Skeletal muscle cell (primary cell): ENCODE data around the gene PTPN7.

Experiments used
- DNase-seq: peaks from one replicate; pipeline ENCODE4 v3.0.0-alpha.2; 2010; ENCODE audit warnings: low read depth
- H3K4me3 ChIP-seq: 2 replicates; pipeline ENCODE4 v1.5.1; 2011; ENCODE audit warnings: low read depth, mild to moderate bottlenecking, control low read depth, low read length, moderate library complexity

The PTPN7 gene

DNA sequence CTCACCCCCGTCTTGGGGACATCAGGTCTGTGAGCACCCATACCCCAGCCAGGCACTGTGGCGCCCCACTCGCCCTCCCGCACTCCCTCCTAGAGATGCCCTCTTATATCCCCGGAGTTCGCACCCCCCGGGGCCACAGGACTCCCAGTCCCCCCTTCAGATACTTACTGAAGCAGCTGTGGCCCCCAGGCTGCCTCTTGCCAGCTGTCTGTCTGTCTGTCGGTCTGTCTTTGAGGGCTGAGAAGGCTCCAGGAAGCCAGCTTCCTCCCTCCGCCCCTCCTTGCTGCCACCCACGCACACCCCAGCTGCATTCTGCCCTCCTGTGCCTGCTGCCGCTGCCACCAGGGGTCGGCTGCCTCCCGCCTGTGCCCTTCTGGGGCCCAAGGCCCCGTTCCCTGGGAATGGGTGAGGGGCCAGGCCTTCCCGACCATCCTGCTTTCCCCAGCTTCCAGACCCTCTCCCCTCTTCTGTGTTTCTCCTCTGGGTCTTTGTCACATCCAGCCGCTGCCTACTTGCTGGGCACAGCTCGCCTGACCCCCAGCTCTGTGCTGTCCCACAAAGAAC, at the start of gene PTPN7:
TSS of gene PTPN7 (minus strand) at position 226 of the 564 bp plus-strand sequence. CDS start 1,200 bp downstream, outside the sequence.
- DNase-seq, result no peak
- no peak within 1 kb of the TSS for H3K4me3 ChIP-seq

- no peak for DNase-seq
- no peak overlapping the region for H3K4me3 ChIP-seq
These were observed 48.0 kb upstream of the PTPN7 start for GRCh38 chr1:202208351-202208857.

DNA sequence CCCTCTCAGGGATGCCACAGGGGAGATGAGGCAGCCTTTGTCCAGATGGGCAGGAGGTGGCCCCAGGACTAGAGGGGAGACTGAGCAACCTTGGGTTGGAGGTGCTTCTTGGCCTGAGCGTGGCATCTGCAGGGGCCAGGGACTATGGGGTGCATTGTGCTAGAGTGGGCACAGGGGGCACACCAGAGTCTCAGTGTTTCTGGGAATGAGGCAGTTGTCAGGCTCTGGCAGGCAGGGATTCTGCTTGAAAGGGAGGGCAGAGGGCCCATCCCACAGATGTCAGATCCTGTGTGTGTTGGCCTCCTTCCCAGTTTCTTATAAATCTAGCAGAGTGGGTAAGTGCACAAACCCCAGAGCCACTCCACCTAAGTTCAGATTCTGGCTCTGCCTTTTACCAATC, 46.9 kb upstream of the PTPN7 start:
- peak; percentile 35 for DNase-seq
- no peak overlapping the region for H3K4me3 ChIP-seq

GRCh38 chr1:202205523-202206190, 45.3 kb upstream of the PTPN7 start:
- H3K4me3 ChIP-seq, result no peak overlapping the region
- no peak for DNase-seq

GRCh38 chr1:202204065-202204464, 43.7 kb upstream of the PTPN7 start:
- H3K4me3 ChIP-seq, result no peak overlapping the region
- DNase-seq, result no peak

GRCh38 chr1:202203238-202204039, 43.0 kb upstream of the PTPN7 start:
- DNase-seq, result no peak
- no peak overlapping the region for H3K4me3 ChIP-seq

- no peak overlapping the region for H3K4me3 ChIP-seq
These were observed 42.2 kb upstream of the PTPN7 start for GRCh38 chr1:202202500-202203168.

GRCh38 chr1:202201971-202202370, 41.6 kb upstream of the PTPN7 start:
- no peak overlapping the region for H3K4me3 ChIP-seq
- no peak for DNase-seq

More at GRCh38 chr1:202202500-202203168, 42.2 kb upstream of the PTPN7 start:
- DNase-seq, result no peak

DNA sequence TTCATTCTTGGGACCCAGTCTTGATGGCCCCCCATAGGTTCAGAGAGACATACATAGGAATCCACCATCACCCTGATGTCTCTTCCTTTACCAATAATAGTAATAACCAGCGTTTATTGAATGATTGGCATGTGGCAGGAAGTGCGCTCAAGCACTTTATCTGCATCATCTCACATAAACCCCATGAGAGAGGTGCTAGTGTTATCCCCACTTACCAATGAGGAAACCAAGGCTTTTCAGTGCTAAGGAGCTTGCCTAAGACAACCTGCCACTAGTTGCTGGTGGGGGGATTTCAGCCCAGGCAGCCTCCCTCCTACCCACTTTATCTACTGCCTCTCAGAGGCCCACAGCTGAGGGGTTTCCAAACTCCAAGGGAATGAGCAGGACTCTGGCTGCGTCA, 40.9 kb upstream of the PTPN7 start:
- DNase-seq, result no peak
- H3K4me3 ChIP-seq, result no peak overlapping the region

DNA sequence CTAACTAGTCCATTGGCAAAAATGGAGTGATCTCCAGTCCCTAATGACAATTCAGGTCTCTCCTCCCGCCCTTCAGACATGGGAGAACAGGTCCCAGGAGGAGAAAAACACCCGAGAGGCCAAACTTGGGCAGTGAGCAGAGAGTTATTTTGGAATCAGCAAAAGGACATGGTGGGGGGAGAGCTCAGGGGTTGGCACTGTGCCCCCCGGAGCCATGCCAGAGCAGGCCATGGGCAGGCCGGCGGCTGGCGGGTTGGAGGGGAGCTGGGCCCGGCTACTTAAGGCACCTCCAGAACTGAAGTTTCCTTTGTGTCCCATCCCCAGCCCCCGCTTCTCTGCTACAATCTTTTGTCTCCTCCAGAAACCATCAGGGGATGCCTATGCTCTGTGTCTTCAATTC, 40.3 kb upstream of the PTPN7 start:
- no peak for DNase-seq
- H3K4me3 ChIP-seq, result no peak overlapping the region

DNA sequence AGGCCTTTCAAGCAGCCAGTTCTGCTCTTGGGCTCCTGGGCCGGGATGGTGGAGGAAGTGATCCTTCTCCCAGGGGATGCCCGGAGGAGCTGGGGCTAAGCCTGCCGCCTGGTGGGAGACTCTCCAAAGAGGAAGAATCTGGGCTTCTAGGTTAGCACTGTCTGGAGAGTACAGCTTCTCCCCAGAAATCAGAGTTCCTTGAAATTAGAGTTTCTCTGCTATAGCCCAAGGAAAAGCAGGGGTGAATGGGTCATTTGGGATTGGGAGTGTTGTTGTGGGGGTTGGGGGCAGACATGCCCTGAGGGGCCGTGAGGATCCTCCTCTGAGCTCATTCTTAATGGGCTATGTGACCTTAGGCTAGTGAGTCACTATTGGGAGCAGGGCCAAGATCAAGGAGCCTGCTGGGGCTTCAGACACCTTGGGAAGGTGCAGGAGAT, 39.7 kb upstream of the PTPN7 start:
- no peak for DNase-seq
- no peak overlapping the region for H3K4me3 ChIP-seq

- DNase-seq, result no peak
These were observed 38.9 kb upstream of the PTPN7 start for GRCh38 chr1:202199040-202199889.

DNA sequence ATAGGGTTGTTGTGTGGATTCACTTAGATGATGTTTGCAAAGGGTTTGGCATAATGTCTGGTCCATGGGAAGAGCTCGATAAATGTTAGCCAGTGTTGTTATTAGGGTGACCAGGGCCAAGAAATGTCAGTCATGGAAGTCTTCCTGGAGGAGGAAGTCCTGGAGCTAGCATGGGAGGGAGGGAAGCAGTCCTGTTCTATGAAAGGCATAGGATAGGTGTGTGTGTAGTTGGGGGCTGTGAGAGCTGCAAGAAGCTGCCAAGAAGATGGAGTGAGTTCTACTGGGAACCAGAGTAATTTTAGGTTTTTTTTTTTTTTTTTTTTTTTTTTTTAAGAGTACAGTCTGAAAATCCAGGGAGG, 37.9 kb upstream of the PTPN7 start:
- no peak overlapping the region for H3K4me3 ChIP-seq

More at GRCh38 chr1:202199040-202199889, 38.9 kb upstream of the PTPN7 start:
- no peak overlapping the region for H3K4me3 ChIP-seq

DNA sequence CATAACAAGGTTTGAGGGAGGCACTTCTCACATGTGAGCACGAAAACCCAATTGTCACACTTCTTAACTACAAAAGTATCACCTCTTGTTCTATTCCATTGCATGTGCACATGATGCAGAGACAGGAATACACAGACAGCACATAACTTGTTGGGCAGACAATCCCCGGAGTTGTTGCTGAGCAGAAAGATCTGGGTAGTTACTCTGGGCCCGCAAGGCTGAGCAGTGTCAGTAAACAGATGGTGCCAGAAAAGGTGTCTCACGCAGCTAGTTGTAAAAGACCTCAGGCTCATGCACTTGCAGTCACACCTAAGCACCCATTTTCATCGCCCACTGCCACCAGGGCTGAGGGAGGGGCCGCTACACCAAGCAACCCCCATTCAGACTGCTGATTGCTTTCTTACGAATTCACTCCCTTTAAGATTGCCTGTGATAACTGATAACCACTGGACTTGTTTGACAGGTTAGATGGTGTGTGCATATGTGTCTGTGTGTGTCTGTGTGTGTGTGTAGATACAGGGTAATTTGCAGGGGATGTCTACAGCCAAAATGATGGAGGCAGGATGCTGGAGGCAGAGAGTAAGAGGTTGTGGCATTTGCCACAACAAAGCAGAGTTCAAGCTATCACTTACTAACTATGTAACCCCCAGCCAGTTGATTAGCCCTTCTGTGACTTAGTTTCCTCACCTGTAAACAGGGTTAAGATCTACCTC, 37.4 kb upstream of the PTPN7 start:
- H3K4me3 ChIP-seq, result no peak overlapping the region
- DNase-seq, result no peak

More for the DNA sequence above, 37.9 kb upstream of the PTPN7 start:
- DNase-seq, result no peak

DNA sequence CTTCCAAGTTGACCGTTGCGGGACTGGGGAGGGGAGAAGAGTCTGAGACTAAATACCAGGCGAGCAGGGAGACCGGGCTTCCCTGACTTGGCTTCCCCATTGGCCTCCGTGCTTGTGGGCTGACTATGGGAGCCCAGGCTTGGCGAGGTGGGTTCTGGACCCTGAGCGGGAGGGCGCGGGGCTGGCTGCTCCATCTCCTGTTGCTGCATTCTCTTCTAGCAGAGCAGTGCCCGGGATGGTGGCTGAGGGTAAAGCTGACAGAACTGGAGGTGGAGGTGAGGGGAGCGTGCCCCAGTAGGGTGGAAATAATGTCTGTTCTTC, 33.9 kb upstream of the PTPN7 start:
- H3K4me3 ChIP-seq, result no peak overlapping the region

GRCh38 chr1:202193614-202194327, 33.4 kb upstream of the PTPN7 start, which contains the start of gene LGR6:
Gene LGR6, plus strand, starts transcription at chr1:202193799. Its CDS starts 191 bp downstream, at chr1:202193990.
- no peak within 1 kb of the TSS for H3K4me3 ChIP-seq

More for the DNA sequence above, 33.9 kb upstream of the PTPN7 start:
- no peak for DNase-seq

DNA sequence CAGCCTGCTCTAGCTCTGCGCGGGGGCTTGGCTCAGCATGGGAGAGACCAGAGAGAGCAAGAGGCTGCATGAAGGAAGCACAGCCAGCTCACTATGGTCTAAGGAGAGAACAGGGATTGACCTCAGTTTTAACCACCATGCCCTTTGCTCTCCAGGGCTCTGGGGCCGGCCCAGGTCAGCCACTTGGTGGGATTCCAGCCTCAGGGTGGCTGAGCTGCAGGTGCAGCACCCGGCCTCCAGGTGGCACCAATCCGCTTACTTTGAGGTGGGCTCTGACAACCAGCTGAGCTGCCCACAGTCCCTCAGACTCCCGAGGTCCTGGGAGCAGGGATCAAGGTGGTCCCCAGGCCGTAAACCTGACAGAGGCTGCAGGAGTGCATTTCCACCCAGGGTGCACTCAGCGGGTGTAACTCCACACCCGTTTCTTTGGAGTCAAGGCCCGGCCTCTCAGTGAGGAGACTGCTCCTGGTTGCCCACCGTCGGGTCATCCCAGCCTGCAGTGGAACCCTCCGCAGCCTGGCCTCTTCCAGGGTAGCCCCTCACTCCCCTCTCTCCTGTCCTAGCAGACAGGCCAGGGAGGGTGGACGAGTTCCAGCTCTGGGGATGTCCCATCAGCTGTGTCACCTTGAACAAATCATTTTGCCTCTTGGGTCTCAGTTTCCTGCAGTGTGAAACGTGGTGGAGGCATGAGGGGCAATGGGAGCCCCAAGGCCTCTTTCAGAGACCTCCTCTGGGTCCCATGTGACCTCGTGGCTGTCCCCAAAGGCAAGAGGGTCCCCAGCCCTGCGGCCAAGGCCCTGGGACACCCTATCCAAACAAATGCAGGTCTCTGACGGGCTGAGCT, 32.6 kb upstream of the PTPN7 start:
- no peak for DNase-seq
- H3K4me3 ChIP-seq, result no peak overlapping the region

More at GRCh38 chr1:202193614-202194327, 33.4 kb upstream of the PTPN7 start, which contains the start of gene LGR6:
- no peak for DNase-seq
